Activated gamma-delta T cell treated with Interleukin-2 at 50 U/mL for 16 hours (primary cell): ENCODE measurements around the gene NHLRC2.
A peak's percentile ranks its signal among the peaks of the same experiment; 100 is the strongest.

Source experiments
- DNase-seq: peaks from one replicate; pipeline ENCODE4 v3.0.0-alpha.2; 2020

The NHLRC2 gene

DNA sequence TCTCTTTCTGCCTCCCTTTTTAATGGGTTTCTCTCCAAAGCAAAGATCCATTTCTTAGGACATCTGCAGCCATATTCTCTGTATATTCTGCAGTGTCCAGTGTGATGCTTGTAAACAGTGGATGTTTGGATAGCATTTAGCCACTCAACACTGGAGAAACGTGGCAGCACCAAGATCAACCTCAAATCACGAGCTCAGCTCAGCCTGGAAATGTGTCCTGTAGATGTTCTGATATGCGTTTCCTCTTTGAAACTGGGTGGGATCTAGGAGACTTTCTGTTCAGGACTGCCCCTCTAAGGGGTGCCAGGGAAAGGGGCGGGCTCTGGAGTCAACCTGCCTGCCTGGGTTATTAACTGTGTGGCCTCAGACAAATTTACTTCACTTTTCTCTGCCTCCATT, 91.2 kb downstream of the NHLRC2 start:
- DNase-seq, result no peak

DNA sequence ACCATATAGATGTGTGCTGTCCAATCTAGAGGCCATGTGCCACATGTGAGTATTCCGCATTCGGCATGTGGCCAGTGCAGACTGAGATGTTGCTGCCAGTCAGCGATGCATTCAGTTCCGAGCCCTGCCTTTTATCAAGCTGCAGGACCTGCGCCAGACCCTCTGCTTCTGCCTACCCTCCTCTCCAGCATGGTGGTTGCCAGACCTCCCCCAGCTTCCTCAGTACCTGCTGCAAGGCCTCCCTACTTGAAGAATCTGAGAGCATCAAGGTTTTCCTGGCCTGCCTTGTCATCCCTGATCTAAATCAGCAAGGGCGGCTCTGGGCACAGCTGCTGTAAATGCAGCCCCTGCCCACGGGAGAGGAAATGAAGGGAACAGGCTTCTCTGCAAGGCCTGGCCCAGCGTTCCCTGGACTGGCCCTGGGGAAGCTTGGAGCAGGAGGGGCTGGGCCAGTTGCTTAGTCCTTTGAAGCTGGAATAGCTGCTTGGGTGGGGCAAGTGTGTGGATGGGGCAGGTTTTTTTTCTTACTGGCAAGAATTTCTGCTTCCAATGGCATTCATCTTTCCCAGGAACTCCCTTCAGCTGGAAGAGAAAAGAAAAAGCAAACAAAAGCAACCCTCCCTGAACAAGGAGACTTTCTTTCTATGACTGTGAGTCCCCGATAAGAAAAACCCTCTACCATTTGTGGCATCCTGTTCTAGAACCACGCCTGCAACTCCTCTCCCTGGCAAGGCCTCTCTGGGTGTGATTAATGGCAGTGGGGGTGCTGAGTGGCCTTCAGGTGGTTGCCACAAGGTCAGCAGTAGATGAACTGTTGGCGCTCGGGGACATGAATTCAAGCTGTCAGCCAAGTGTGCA, 93.0 kb downstream of the NHLRC2 start:
- no peak for DNase-seq

DNA sequence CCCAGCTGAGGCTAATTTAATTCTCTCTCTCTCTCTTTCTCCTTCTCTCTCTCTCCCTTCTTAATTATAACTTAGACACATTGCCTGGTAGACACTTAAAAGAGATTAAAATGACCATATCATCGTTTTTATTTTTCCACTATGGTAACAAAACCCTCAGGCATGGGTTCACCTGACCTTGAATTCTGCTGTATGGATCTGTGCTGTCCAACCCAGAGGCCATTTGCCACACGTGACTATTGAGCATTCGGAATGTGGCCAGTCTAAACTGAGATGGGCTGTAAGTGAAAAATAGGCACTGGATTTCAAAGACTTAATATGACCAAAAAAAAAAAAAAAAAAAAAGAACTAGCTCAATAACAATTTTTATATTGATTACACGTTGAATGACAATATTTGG, 93.6 kb downstream of the NHLRC2 start:
- no peak for DNase-seq

DNA sequence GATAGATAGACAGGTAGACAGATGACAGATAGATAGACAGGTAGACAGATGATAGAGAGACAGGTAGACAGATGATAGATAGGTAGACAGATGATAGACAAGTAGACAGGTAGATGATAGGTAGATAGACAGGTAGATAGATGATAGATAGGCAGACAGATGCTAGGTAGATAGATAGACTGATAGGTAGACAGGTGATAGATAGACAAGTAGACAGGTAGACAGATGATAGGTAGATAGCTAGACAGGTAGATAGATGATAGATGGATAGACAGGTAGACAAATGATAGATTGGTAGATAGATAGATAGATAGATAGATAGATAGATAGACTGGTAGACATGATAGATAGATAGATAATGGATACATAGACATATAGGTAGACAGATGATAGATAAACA, 95.8 kb downstream of the NHLRC2 start:
- no peak for DNase-seq

DNA sequence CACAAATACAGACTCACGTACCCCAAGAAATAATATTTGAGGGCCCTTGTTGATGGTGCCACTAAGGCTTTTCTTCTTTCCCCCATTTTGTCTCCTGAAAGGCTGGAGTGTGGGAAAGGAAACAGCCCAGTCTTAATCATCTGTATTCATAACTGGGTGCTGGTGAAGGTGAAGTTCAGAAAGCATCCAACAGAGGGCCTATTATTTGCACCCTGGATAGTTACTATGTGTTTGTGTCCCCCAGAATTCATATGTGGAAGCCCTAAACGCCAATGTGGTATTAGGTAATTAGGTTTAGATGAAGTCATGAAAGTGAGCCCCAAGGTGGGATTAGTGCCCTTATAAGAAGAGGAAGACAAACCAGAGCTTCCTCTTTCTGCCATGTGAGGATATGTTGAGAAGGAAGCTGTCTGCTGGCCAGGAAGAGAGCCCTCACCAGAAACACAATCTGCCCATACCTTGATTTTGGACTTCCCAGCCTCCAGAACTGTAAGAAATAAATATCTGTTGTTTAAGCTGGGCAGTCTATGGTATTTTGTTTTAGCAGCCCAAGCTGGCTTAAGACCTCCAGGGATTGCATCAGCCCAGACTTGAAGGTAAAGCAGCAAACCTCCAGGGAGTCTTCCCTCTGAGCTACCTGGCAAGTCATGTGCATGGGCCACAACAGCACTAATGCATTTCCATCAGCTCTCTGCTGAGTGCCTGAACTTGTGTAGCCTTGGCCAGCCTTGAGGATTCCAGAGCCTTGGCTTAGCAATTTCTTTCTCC, 99.2 kb downstream of the NHLRC2 start:
- no peak for DNase-seq

DNA sequence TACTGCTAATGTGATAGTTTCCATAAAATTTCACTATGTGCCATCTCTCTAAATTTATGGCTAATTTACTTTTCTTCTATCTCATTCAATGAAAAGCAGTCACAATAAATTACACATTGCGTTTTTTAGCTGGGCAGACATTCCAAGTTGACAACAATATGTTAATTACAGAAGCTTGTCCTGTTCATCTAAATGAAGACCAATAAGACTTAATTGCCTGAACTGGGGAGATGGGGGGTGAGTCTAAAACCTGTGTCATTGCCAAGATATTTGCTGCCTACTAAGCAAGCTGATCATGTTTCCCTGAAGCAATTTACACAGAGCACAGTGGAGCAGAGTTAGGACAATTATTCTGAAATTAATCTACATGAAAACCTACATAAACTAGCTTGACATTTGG, 99.9 kb downstream of the NHLRC2 start:
- DNase-seq, result no peak

DNA sequence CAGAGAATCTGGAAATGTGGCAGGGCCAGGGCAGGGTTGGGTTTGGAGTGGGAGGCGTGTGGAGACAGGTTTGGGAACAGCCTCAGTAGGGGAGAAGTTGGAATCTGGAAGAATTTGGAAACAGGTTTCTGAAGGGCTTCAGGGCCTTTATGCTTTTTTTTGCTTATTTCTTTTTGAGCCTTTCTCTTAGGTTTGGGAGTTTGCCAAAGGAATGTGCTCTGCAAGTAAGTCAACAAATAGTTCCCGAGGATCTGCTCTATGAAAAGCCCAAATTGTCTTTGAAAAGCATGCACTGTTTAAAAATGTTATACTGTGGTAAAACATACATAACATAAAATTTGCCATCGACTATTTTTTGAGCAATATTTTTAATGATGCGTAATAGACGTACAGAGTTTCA, 102.6 kb downstream of the NHLRC2 start:
- no peak for DNase-seq

DNA sequence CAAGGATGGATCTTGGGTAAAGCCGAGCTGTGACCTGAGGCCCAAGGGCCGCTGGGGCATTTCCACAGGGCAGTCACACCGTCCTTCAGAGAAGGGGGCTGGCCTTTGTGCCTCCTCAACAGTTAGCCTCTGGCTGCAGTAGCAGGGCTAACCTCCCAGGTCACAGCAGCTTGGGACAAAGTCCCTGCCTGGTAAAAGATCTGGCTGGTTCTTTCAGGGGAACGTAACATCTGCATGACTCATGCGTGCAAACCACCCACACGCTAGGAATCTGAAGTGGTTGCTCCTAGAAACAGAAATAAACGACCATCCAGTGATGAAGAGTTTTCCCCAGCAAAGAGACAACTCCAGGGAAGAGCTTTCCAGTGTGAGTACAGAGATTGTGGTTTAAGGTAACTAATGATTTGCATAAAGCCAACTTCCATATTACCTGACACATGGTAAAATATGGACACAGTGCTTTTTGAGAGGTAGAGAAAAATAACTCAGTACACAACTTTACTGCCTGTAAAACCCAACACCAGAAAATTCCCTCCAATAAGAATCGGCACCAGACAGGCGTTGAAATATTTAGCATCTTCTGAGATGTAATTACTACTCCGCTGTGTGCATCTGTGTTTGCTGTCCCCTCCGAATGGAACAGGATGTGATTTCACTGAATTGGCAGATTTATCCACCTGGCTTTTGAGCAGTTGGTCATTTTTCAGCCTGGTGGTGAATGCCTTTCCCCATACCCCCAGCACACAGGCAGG, 104.3 kb downstream of the NHLRC2 start:
- DNase-seq, result no peak

DNA sequence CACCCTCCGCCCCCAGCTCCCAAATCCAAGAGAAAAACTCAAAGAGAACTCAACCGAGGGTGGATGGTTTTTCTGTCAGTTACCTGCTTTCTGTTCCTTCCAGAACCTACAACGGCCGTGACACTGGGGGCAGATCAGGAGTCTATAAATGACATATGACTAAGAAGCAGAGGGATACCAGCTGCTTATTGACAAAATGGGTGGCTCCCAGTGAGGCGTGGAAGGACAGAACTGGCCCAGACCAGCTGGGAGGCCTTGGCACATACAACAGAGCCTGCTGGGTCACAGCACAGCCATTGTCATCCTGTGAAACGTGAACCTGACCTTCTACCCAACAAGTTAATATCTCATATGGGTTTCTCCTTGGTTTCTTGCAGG, 104.9 kb downstream of the NHLRC2 start:
- DNase-seq, result no peak

DNA sequence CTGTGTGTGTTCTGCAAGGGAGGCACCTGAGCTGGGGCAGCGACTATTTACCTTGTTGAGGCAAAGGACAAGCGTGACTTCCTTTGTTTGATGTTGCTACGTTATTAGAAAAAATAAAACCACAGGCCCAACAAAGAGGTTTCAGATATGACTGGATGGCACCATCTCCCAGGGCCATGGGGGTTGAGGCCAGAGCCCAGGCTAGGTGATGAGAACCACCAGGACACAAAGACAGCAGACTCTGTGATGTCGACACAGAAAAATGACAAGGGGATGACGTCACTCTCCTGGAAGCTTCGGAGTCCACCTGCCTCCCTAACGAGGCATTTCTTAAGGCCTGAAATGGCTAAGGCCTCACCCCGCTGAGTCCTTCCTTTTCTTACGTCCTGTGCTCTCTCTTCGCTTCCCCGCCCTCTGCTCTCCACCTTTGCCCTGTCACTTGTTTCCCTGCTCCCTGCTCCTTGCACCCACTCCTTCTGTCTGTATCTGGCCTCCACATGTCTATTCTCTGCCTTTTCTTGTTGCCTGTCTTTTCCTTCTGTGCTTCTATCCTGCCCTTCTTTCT, 106.2 kb downstream of the NHLRC2 start:
- DNase-seq, result peak; percentile 20

DNA sequence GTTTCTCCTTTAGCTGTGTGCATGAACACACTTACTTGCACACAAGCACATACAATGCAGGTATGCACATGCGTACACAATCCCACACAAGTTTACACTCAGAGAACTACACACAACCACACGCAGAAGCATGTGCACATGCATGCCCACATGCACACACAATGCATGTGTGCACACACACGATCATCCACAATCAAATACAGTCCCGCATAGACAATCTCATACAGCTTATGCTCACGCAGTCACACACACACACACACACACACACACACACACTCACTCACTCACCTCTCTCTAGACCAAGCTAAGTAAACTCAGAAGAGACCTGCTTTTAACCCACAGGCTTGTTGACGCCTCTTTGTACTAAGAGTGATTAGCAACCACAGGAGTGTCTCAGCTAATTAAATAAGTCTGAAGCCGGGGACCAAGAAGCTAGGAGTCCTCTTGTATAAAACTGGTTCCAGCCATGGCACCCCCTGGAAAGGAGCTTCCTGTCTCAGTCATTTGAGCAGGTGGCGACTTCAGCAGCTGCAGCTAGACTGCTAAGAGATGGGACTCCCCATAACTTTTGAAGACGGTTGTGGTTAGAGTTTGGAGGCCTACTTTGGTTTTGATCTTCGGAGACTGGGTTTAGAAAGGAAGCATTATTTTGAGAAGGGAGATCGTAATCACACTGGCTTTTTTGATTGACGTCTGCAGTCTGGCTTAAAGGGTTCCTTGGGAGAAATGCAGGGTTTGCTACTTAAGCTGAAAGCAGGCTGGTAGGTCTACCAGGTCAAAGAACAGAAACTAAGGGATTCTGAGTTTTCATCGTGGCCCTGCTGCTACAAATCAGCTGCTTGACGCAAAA, 106.9 kb downstream of the NHLRC2 start:
- DNase-seq, result peak; percentile 58

DNA sequence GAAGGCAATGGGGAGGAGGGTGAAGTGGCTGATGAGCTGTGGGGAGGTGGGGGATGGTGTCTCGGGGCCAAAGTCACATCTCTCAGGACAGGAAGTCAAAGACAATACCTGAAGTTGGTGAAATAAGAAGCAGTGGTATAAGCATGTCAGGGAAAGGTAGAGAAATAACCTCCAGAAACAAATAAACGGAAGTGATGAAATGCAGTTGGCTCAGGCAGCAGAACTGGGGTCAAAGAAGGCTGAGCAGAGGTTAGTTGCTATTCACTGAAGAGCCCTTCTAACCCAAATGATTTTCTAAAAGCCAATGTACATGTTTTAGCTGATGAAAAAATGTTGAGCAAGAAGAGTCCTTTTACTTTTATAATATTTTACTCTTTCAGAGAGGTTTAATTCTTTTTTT, 110.6 kb downstream of the NHLRC2 start:
- no peak for DNase-seq

DNA sequence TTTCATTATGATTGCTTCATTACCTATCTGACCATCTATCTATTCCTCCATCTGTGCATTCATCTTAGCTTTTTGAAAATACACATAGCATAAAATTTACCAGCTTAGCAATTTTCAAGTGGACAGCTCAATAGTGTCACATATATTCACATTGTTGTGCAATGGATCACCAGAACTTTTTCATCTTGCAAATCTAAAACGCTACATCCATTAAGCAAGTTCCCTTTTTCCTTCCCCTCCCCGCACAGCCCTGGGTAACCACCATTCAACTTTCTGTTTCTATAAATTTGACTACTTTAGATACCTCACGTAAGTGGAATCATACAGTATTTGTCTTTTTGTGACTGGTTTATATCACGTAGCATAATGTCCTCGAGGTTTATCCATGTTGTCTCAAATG, 111.2 kb downstream of the NHLRC2 start:
- no peak for DNase-seq
